Right lobe of liver (tissue), 4 donors: Measurements from ENCODE around the gene DOP1A.

Experiments
- POLR2A ChIP-seq: fragments of 450-650 bp; IDR thresholded peaks from one replicate; pipeline ENCODE4 v1.6.1; 2017; ENCODE audit warnings: antibody characterized with exemption, mild to moderate bottlenecking
- TF ChIP-seq, protein P1 (sequence below), 4 donors: fragments of 200-600 bp in 3 of 4; fragments of 450-650 bp in 1 of 4; IDR thresholded peaks; one replicate each; pipeline versions ENCODE4 v1.5.1 to v1.8.0; 2016 to 2022; ENCODE audit warnings: antibody characterized with exemption in 4 of 4, mild to moderate bottlenecking in 2 of 4
- donor health status: DM: no; HTN: no; CAD: no.
- donor health status: DM: no; HTN: no; CAD: no.
- donor health status: DM: no; HTN: yes; CAD: no.

DNA sequence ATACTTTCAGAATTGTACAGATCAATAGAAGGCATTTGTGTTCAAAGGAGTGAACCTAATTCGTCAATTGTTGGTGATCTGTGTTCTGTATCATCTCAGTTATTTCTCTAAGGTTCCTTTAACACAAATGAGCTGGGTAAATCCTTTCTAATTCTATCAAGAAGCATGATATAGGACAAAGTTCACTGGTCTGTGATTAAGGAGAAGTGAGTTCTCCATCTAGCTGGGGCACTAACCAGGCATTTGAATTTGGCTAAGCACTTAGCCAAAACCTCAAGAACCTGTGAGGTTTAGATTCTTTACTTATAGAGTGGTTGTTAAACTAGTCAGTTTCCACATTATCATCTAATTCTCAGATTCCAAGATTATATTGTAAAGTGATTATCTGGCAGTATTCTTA, 50.3 kb downstream of the DOP1A start:
- TF ChIP-seq, protein P1, sequence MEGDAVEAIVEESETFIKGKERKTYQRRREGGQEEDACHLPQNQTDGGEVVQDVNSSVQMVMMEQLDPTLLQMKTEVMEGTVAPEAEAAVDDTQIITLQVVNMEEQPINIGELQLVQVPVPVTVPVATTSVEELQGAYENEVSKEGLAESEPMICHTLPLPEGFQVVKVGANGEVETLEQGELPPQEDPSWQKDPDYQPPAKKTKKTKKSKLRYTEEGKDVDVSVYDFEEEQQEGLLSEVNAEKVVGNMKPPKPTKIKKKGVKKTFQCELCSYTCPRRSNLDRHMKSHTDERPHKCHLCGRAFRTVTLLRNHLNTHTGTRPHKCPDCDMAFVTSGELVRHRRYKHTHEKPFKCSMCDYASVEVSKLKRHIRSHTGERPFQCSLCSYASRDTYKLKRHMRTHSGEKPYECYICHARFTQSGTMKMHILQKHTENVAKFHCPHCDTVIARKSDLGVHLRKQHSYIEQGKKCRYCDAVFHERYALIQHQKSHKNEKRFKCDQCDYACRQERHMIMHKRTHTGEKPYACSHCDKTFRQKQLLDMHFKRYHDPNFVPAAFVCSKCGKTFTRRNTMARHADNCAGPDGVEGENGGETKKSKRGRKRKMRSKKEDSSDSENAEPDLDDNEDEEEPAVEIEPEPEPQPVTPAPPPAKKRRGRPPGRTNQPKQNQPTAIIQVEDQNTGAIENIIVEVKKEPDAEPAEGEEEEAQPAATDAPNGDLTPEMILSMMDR (IDR thresholded peaks at IDR 0.05) = no peak
- no peak for TF ChIP-seq POLR2A
